Mesodermal cell (in vitro differentiated cells): ENCODE measurements around the gene SYNPO2.

Source experiments
- H3K27ac ChIP-seq: 2 replicates; pipeline ENCODE4 v1.7.0; 2013; ENCODE audit warnings: mild to moderate bottlenecking, low read depth, low read length, moderate library complexity; ENCODE audit not compliant: severe bottlenecking
- H3K36me3 ChIP-seq: 2 replicates; pipeline ENCODE4 v1.7.1; 2013; ENCODE audit warnings: mild to moderate bottlenecking, low read length, moderate library complexity; ENCODE audit not compliant: control insufficient read depth, insufficient read depth
- H3K4me1 ChIP-seq: one replicate; pipeline ENCODE4 v1.7.1; 2013; ENCODE audit warnings: mild to moderate bottlenecking, low read length; ENCODE audit not compliant: insufficient read depth, control insufficient read depth, poor library complexity, severe bottlenecking
- H3K4me3 ChIP-seq: 2 replicates; pipeline ENCODE4 v1.7.0; 2013; ENCODE audit warnings: low read length, control low read depth, mild to moderate bottlenecking; ENCODE audit not compliant: insufficient read depth, poor library complexity, severe bottlenecking; ENCODE audit errors: extremely low read depth
- H3K9me3 ChIP-seq: 2 replicates; pipeline ENCODE4 v1.7.1; 2013; ENCODE audit warnings: mild to moderate bottlenecking, low read length, moderate library complexity; ENCODE audit not compliant: control insufficient read depth
- WGBS, 2 experiments: methylation state at CpG; one replicate each; pipeline ENCODE4 v1.1.5; 2013; ENCODE audit warnings: missing lambda C conversion rate in 2 of 2; ENCODE audit not compliant: insufficient coverage in 2 of 2; 5-methylcytosine and 5-hydroxymethylcytosine counted together

Gene SYNPO2

DNA sequence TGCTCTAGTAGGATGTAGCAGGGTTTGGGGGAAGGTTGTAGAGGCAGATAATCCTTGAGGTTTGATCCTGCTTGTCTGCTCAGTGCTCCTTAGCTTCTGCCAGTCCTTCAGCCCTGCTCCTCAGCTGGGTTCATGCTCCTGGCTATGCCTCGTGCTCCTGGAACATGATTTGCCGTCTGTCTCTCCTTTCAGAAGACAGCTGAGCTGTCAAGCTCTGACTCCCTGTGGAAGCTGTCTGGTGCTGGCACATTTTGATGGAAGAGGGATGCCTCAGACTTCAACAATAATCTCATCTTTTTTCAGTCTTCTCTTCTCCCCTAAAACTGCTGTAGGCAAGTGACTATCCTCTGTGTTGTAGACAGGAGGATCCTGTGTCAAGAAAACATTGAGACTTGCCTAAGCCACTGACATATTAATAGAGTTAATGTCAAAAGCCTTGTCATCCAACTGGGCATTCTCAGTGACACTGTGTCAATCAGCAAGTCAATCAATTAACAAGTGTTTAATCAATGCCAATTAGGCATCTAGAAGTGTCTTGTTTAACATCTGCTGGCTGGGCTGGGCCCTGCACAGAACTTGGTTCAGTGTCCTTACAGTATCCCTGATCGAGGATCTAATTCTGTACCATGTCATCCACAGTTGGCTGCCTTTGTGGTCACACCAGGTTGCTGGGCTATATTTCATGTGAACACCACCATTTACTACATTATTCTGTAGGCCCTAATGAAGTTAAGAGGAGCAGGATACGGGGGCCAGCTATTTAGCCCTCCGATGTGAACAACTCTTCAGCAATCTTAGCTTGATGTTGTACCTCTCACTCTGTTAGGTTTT lies 96.7 kb downstream of the SYNPO2 start:
- H3K4me1 ChIP-seq, result peaks cover 9% of the 10 kb centered on the region
- WGBS, 2 experiments, result 76 to 92% methylated on average over 3 of the region's 5 CpGs
- no peaks in the 10 kb centered on the region for H3K9me3 ChIP-seq
- no peaks in the 10 kb centered on the region for H3K36me3 ChIP-seq
- H3K4me3 ChIP-seq, result no peak overlapping the region
- H3K27ac ChIP-seq, result no peak overlapping the region

DNA sequence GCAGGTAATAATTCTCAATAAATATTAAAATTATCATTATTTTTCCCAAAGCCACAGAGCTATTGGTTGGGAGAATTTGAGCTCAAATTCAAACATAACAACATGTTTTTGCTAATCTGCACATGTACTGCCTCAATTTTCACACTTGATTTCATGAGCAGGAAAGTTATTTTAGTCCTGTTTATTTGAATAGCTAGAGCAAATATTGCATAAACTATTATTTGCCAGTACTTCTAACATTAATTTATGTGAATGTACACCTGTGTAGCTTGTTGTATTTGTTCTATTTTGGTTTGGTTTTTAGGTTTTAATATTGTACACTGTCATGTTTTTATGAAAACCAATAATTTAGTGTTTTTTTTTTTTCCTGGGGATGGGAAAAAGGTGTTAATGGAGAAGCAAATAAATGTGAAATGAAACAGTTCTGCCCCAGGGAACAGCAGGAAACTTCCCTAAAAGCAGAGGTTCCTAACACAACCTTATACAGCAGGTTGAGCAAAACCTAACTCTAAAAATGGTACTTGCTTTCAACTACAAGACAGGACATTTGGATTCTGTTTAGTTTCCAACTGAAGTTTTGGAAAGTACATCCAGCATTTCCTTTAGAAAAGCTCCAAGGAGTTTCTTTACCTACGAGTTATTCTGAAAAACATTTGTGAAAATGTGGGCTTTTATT lies 99.4 kb downstream of the SYNPO2 start:
- WGBS, 2 experiments, result 90% methylated on average over 1 of the region's 1 CpG; no CpG with 5 or more reads in 1 of the 2 experiments

DNA sequence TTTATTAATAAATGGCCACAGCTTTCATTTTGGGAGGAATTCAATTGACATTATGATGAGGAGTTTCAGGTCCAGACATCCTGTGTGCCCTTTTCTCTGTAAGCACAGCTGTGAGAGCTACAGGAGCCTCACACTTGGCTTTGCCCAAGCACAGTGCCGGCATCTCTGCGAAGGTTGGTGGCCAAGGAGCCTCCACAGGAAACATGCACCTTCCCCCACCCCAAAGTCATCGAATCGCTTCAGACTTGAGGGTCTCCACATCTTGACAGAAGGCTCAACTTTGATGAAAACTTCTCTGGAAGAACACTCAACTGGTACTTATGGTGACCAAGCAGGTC lies 100.0 kb downstream of the SYNPO2 start:
- no peaks in the 10 kb centered on the region for H3K36me3 ChIP-seq
- no peaks in the 10 kb centered on the region for H3K9me3 ChIP-seq
- H3K27ac ChIP-seq, result no peak overlapping the region
- no peaks in the 10 kb centered on the region for H3K4me1 ChIP-seq
- 86 to 91% methylated on average over 4 of the region's 4 CpGs for WGBS, 2 experiments
- no peak overlapping the region for H3K4me3 ChIP-seq

More for the DNA sequence above, 99.4 kb downstream of the SYNPO2 start:
- H3K4me3 ChIP-seq, result no peak overlapping the region
- no peaks in the 10 kb centered on the region for H3K4me1 ChIP-seq
- H3K27ac ChIP-seq, result no peak overlapping the region
- H3K36me3 ChIP-seq, result no peaks in the 10 kb centered on the region
- no peaks in the 10 kb centered on the region for H3K9me3 ChIP-seq

DNA sequence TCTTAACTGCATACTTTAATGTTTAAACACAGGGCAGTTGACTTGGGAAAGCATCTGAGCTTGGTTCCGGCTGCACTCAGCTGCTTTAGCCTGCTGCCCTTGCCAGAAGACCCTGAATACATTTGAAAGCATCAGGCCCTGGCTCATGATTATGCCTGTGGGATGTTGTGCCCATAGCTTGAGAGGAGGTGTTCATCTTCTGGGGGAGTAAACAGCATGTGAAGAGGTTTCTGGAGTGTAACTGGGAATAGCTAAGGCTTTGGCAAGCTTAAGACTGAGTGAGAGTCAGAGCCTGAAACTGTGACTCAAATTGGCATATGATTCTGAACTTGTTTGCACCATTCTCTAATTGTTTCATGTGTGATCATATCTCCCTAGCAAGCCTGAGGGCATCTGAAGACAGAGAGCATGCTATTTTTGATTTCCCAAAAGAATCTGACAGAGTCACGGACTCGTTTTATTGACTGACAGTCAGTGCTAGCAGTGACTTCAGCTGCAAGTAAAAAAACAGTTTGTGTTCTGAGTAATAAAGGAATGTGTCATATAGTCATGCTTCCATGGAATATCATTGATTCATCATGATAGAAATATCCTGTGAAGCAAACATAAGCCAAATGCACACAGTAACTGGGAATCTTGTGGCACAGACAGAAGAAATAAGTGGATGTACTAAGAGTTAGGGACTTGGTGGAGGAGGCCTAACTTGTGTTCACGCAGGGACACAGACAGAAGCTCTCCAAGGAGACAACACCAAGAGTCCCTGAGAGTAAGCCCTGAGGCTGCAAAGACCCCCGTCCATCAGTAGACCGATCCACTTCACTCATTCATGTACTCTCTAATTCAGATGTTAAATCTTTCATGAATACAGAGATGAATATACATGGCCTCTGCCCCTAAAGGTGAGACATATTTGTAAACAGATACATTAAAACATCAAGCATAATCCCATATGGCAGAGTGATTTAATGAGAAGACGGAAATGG lies 100.7 kb downstream of the SYNPO2 start:
- Histone ChIP-seq H3K27ac (no peak overlapping the region), H3K4me1 (no peaks in the 10 kb centered on the region), H3K36me3 (no peaks in the 10 kb centered on the region), H3K4me3 (no peak overlapping the region), H3K9me3 (no peaks in the 10 kb centered on the region)
- WGBS, 2 experiments, result 92 to 93% methylated on average over 3 to 6 of the region's 7 CpGs

DNA sequence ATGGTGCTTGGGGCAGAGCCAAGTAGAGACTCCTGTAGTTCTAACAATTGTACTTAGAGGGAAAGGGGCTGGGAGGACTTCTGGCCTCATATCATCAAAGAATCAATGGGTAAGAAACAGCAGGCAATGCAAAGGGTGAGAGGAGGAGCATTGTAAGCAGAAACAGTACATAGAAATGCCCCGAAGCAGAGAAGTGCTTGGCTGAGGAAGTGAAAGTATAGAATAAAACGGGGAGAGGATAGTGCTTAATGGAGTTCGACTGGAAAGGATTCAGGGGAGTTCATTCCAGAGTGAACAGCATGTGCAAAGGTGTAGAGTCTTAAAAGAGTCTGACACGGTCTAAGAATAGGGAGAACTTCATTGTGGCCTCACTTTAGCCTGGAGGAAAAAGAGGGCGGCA lies 103.0 kb downstream of the SYNPO2 start:
- H3K36me3 ChIP-seq, result no peaks in the 10 kb centered on the region
- H3K9me3 ChIP-seq, result no peaks in the 10 kb centered on the region
- H3K4me3 ChIP-seq, result no peak overlapping the region
- no peaks in the 10 kb centered on the region for H3K4me1 ChIP-seq
- no peak overlapping the region for H3K27ac ChIP-seq
- WGBS, 2 experiments, result 88 to 89% methylated on average over 5 of the region's 5 CpGs

DNA sequence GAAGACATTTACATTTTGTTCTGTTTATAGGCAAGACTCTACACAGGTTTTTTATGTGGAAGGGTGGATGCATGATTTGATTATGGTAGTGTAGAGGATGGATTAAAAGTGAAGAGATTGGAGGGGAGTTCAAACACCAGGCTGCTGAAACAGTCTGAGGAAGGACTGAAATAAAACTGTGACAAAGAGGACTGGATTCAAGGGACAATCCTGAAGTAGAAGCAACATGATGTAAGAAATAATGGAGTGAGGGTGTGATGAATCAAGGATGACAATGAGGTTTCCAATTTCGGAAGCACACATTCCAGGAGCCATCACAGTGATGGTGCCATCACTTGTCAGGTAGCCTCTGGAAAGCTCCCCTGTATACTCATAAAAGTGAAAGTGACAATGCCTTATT lies 103.5 kb downstream of the SYNPO2 start:
- 90% methylated on average over 1 of the region's 1 CpG; no CpG with 5 or more reads in 1 of the 2 experiments for WGBS, 2 experiments
- H3K9me3 ChIP-seq, result no peaks in the 10 kb centered on the region
- no peaks in the 10 kb centered on the region for H3K36me3 ChIP-seq
- H3K4me1 ChIP-seq, result no peaks in the 10 kb centered on the region
- H3K27ac ChIP-seq, result no peak overlapping the region
- H3K4me3 ChIP-seq, result no peak overlapping the region

DNA sequence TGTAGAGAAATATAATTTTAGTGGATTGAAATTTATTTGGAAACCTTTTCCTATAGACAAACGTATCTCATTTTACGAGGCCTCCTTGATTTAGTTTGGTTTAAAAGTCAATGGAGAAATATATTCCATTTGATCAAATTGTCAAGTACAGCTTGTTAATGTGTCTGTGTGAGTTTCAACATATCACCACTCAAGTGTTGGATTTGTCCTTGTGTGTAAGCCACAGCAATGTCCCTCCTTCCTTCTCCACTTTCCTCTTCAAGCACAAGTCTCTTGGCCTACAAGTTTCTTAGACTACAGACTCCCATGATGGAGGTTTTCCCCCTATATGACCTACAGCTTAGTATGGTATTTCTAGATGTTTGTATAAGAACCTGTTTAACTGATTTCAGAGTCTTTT lies 104.7 kb downstream of the SYNPO2 start:
- Histone ChIP-seq H3K36me3 (no peaks in the 10 kb centered on the region), H3K9me3 (no peaks in the 10 kb centered on the region), H3K4me1 (no peaks in the 10 kb centered on the region), H3K4me3 (no peak overlapping the region), H3K27ac (no peak overlapping the region)
- no CpG with 5 or more reads among the region's 2 CpGs for WGBS, 2 experiments

DNA sequence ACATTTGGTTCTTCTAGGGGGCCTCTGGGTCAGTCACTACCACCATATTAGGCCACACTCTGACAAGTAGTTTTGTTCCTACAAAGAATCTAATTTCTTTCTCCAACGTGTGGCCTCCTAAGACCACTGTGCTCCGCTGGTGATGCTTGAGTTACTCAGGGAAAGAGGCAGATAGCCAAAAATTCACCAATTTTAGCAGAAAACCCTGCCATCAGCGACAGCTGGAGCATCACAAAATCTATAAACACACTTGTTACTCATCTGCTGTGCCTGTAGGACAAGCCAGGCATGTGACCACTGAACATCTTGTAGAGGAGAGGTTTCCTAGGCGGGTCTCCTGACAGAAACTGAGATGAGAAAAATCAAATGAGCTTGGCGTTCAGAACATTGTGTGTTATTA lies 105.4 kb downstream of the SYNPO2 start:
- 88 to 90% methylated on average over 2 to 4 of the region's 5 CpGs for WGBS, 2 experiments
- no peaks in the 10 kb centered on the region for H3K4me1 ChIP-seq
- no peaks in the 10 kb centered on the region for H3K9me3 ChIP-seq
- H3K4me3 ChIP-seq, result no peak overlapping the region
- H3K36me3 ChIP-seq, result no peaks in the 10 kb centered on the region
- no peak overlapping the region for H3K27ac ChIP-seq

DNA sequence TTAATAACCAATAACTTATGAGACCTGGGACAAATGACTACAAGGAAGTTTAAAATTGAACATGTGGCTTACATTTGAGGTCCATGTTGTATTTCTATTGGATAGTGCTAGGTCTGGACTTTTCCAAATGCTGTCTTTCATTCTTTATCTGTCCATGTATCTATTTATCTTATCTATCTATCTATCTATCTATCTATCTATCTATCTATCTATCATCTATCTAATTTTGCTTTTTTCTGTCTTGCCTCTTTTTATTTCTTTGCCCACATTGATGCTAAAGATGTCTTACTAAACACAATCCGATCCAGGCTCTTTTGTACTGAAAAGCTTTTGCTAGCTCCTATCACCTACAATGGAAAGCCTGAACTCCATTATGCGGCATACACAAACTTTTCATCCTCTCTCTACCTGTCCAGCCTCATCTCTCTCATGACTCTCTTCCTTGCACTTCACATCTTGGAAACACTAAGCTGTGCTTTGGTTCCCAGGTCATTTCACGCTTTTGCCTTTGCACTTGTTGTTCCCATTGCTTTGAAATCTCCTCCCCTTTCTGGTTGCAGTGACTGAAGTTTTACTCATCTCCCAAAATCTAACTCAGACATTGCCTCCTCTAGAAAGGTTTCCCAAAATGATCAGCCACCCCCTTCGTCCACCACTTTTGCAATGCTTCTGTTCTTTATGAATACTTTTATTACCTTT lies 107.2 kb downstream of the SYNPO2 start:
- H3K9me3 ChIP-seq, result no peaks in the 10 kb centered on the region
- H3K4me1 ChIP-seq, result no peaks in the 10 kb centered on the region
- H3K27ac ChIP-seq, result no peak overlapping the region
- WGBS, 2 experiments, result 86 to 92% methylated on average over 3 of the region's 4 CpGs
- H3K4me3 ChIP-seq, result no peak overlapping the region
- no peaks in the 10 kb centered on the region for H3K36me3 ChIP-seq

DNA sequence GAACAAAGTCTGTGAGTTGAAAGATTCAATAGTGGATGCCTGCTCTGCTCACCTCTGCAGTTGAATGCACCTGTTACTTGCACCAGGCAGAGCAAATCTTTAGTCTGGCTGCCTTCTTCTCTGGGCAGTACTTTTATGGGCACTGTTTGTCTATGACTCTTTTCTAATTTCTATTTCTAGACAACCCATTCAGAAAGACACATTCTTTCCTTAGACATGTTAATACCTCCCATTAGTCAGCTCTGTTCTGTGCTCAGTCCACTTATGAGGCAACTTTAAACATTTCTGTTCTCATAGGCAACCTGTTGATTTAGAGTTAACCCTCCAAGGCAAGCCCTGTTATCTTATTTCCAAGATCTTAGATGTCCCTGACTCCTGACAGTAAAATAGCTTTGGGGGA lies 108.9 kb downstream of the SYNPO2 start:
- Histone ChIP-seq H3K9me3 (no peaks in the 10 kb centered on the region), H3K27ac (no peak overlapping the region), H3K36me3 (no peaks in the 10 kb centered on the region), H3K4me1 (no peaks in the 10 kb centered on the region), H3K4me3 (no peak overlapping the region)
